T-cell (primary cell): ENCODE data around the gene MIDN. TPM values are rescaled to one million over a fixed set of nuclear protein-coding genes. Genes with fewer than 3 reads are reported as not detected.

Experiments used
- ATAC-seq, 4 experiments: fragments of 200-7000 bp in 3 of 4; fragments of 150-1000 bp in 1 of 4; cut with Tn5 transposase; replicated peaks in 1 of 4; 1 replicate in 3 of 4; 2 replicates in 1 of 4; pipeline ENCODE4 v1.10.0; 2021; ENCODE audit warnings: moderate library complexity in 3 of 4, mild to moderate bottlenecking in 2 of 4, moderate number of reproducible peaks in 1 of 4
- CTCF ChIA-PET, 2 donors: fragments of 300-600 bp; sonication (Branson Sonifier 250); formaldehyde crosslinking; loops; one replicate each; lab custom pipeline; 2022; ENCODE audit warnings: antibody characterized with exemption in 2 of 2; lab: Charles Lee
- POLR2A ChIA-PET, 2 donors: fragments of 300-600 bp; sonication (Branson Sonifier 250); formaldehyde crosslinking; loops; one replicate each; lab custom pipeline; 2022; ENCODE audit warnings: antibody characterized with exemption in 2 of 2; lab: Charles Lee
- DNase-seq, 35 experiments: peaks; one replicate each; pipeline versions ENCODE4 v3.0.0 to v3.0.0-alpha.2; 2013 to 2023
- H3K27ac ChIP-seq: one replicate; pipeline ENCODE4 v1.5.1; 2013; ENCODE audit warnings: low read length
- H3K27me3 ChIP-seq, 2 experiments: replicated peaks in 1 of 2; 1 replicate in 1 of 2; 2 replicates in 1 of 2; pipeline versions ENCODE4 v1.6.1 to v1.7.0; 2013; ENCODE audit warnings: low read length in 1 of 2, mixed read lengths in 1 of 2; ENCODE audit not compliant: control insufficient read depth in 2 of 2, insufficient read depth in 2 of 2; ENCODE audit errors: extremely low read depth in 1 of 2
- H3K36me3 ChIP-seq, 2 donors: 1 replicate in 1 of 2; 2 replicates in 1 of 2; pipeline versions ENCODE4 v1.6.1 to v1.7.0; 2013; ENCODE audit warnings: low read length in 1 of 2; ENCODE audit not compliant: control insufficient read depth in 2 of 2, insufficient read depth in 1 of 2; ENCODE audit errors: extremely low read depth in 1 of 2
- H3K4me1 ChIP-seq, 2 experiments: 1 replicate in 1 of 2; 2 replicates in 1 of 2; pipeline versions ENCODE4 v1.6.1 to v1.7.0; 2013; ENCODE audit warnings: low read length in 2 of 2, mixed read lengths in 1 of 2; ENCODE audit not compliant: insufficient read depth in 2 of 2, control insufficient read depth in 1 of 2; ENCODE audit errors: extremely low read depth in 1 of 2
- H3K4me3 ChIP-seq, 2 donors: 1 replicate in 1 of 2; 2 replicates in 1 of 2; pipeline versions ENCODE4 v1.5.1 to v1.7.0; 2013; ENCODE audit warnings: mild to moderate bottlenecking in 2 of 2, low read length in 1 of 2, moderate library complexity in 1 of 2; ENCODE audit not compliant: control insufficient read depth in 1 of 2; ENCODE audit errors: extremely low read depth in 1 of 2
- H3K9me3 ChIP-seq: 2 replicates; pipeline ENCODE4 v1.7.0; 2013
- H3K27ac Mint-ChIP-seq, 2 donors: one replicate each; pipeline ENCODE4 v1.8.0; 2020 to 2021; ENCODE audit warnings: mild to moderate bottlenecking in 2 of 2, mixed read lengths in 2 of 2
- H3K27me3 Mint-ChIP-seq, 2 donors: one replicate each; pipeline ENCODE4 v1.8.0; 2021 to 2022; ENCODE audit warnings: mixed read lengths in 2 of 2
- H3K36me3 Mint-ChIP-seq: one replicate; pipeline ENCODE4 v1.8.0; 2021; ENCODE audit warnings: mixed read lengths
- H3K4me1 Mint-ChIP-seq, 3 donors: one replicate each; pipeline ENCODE4 v1.8.0; 2020 to 2022; ENCODE audit warnings: mixed read lengths in 3 of 3, mild to moderate bottlenecking in 1 of 3
- H3K4me3 Mint-ChIP-seq, 3 donors: one replicate each; pipeline ENCODE4 v1.8.0; 2020 to 2022; ENCODE audit warnings: mild to moderate bottlenecking in 3 of 3, mixed read lengths in 3 of 3, moderate library complexity in 3 of 3
- H3K9me3 Mint-ChIP-seq, 3 donors: one replicate each; pipeline ENCODE4 v1.8.0; 2020 to 2022; ENCODE audit warnings: mixed read lengths in 3 of 3
- WGBS: methylation state at CpG from one replicate; pipeline ENCODE4 v1.1.5; 2013; ENCODE audit warnings: missing lambda C conversion rate; ENCODE audit not compliant: insufficient coverage; 5-methylcytosine and 5-hydroxymethylcytosine counted together
- total RNA-seq, 35 experiments: library from RNA in 6 of 35; stranded (reverse) in 6 of 35; fragments of 120-200 nt in 1 of 35; gene quantifications; one replicate each; pipeline versions ENCODE4 v1.2.1 to v1.2.4 and lab custom pipeline; 2013 to 2026

MIDN gene
- total RNA-seq, 5 donors from 2014 or later (not counting 1 experiment from before 2014, with no cell fraction given), result 54.0 to 161 (median 66.9) TPM

DNA sequence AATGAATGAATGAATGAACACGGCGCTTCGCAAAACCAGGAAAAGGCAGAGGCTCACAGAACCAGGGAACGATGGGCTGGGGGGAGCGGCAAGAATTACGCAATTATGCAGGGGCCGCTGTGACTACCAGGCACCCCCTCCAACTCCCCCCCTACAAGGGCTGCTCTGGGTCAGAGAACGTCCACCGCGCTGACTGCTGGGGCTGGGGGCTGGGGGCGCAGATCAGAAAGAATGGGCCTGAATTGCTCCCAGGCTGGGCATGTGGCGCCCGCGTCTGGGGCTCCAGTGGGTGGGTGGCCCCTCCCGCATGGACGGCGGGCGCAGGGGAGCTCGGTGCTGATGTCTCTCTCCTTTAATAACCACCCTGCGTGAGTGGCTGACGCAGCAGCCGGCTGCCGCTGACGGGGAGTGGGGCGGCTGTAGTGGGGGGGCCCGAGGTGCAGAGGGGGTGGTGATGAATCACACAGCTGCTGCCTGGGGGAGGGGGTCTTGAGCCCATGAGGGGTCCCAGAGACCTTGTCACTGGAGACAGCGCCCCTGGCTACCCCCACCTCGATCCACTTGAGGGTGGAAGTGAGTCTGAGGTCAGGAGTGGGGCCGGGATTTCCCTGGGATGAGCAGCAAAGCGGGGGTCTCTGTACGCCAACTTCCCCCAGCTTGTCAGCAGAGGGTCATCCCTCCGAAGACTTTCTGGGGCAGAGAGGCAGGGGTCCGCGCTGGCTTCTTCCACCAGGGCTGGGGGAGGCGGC is 19.3 kb downstream of the MIDN start:
- Histone ChIP-seq H3K36me3 (peaks cover 6 to 23% of the 10 kb centered on the region in 2 donors), H3K4me3 (peak overlapping the region in 1 of 2 donors; percentile 17), H3K4me1 (peaks cover 37 to 70% of the 10 kb centered on the region in 2 experiments), H3K27me3 (no peaks in the 10 kb centered on the region), H3K27ac (no peak overlapping the region), H3K9me3 (no peaks in the 10 kb centered on the region)
- POLR2A ChIA-PET, result interaction anchor here in 1 of 2 donors (2.8 kb wide), 1 partner anchor 23 kb away, joined by 20 read pairs; no protein-coding TSS in a partner anchor
- Mint-ChIP-seq H3K4me3 (peak overlapping the region; percentile 34 to 94 (median 57)), H3K9me3 (no peaks in the 10 kb centered on the region), H3K27me3 (no peaks in the 10 kb centered on the region), H3K4me1 (peaks cover 55 to 75% (median 57%) of the 10 kb centered on the region in 3 donors), H3K36me3 (peaks cover 25% of the 10 kb centered on the region), H3K27ac (peak overlapping the region; percentile 52 to 62)
- no peak for ATAC-seq
- CTCF ChIA-PET, result interaction anchor here (0.5 to 3.6 kb wide), 3 partner anchors 23 to 347 kb away, joined by 6 to 115 read pairs (median 28); no protein-coding TSS in a partner anchor
- 42% methylated on average over 10 of the region's 35 CpGs for WGBS
- peak in 4 of 35 experiments; percentile 34 to 52 (median 48) for DNase-seq

DNA sequence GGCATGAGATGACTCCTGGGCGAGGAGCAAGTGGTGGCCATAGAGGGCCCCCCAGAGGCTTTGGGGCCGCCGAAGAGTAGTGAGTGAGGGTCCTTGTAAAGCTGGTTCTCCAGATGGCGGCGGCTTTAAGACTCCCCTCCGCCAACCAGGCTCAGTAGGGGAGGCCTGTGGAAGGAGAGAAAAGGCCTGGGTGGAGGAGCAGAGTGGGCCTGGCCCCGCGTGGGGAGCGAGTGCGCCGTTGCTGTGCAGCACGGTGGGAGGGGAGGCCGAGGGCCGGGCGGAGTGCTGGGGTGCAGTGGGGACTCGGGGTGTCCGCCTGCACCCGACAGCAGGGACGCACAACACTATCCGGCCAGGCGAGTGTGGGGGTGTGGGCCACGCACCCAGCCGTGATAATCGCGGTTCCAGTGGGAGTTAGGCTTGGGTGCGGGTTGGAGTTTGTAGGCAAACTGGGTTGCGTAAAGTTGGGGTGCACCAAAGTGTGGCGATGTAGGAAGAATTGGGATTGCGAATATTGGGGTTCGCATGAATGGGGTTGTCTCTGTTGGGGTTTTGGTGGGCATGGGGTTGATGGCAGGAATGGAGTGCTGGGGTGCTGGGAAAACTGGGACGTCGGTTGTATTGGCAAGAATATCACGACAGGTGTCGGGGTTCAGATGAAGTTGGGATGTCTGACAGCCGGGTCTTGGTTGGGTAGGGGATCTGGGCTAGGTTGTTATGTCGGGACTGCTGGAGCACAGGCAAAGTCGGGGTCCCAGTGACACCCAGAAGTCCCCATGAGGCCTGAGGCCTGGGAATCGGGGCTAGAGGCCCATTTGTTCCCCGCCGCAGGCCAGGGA is 20.1 kb downstream of the MIDN start:
- H3K9me3 Mint-ChIP-seq, result no peaks in the 10 kb centered on the region
- H3K4me1 Mint-ChIP-seq, result peaks cover 55 to 73% (median 59%) of the 10 kb centered on the region in 3 donors
- 62% methylated on average over 28 of the region's 40 CpGs for WGBS
- CTCF ChIA-PET, result interaction anchor here (0.5 to 3.6 kb wide), 9 partner anchors 10 to 1768 kb away, joined by 3 to 115 read pairs (median 4); no protein-coding TSS in a partner anchor
- H3K4me3 Mint-ChIP-seq, result peak overlapping the region; percentile 66 to 94 (median 76)
- H3K36me3 ChIP-seq, result peaks cover 13 to 30% of the 10 kb centered on the region in 2 donors
- no peaks in the 10 kb centered on the region for H3K27me3 ChIP-seq
- H3K27ac ChIP-seq, result peak overlapping the region; percentile 75
- H3K36me3 Mint-ChIP-seq, result peaks cover 31% of the 10 kb centered on the region
- ATAC-seq (no peak), DNase-seq (no peak)
- no peaks in the 10 kb centered on the region for H3K9me3 ChIP-seq
- H3K27me3 Mint-ChIP-seq, result no peaks in the 10 kb centered on the region
- peak overlapping the region; percentile 5 to 95 for H3K4me3 ChIP-seq
- peak overlapping the region; percentile 79 to 80 for H3K27ac Mint-ChIP-seq
- POLR2A ChIA-PET, result interaction anchor here (0.5 to 2.8 kb wide), 29 partner anchors 9 to 877 kb away, joined by 3 to 58 read pairs (median 4); partner anchors contain the start of genes ABCA7 (in 1 of the 2), ARHGAP45 (in 1 of the 2), RNU6-2 (in 1 of the 2) and TCF3 (in 1 of the 2)
- H3K4me1 ChIP-seq, result peaks cover 39 to 71% of the 10 kb centered on the region in 2 experiments

DNA sequence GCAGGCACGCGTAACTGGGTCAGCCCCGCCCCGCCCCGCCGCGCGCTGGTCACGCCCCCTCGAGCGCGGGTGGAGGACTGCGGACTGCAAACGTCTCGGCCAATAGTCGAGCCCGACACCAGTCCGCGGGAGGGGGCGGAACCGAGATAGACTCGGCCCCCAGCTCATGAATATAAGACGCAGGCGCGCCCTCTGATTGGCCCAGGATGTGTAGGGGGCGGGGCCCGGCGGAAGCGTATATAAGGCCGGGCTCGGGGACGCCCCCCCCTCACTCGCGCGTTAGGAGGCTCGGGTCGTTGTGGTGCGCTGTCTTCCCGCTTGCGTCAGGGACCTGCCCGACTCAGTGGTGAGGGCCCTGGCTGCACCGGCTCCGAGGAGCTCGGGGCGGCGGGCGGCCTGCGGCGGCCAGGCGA is 20.7 kb downstream of the MIDN start, which contains the start of gene CIRBP:
CIRBP (plus strand) TSS at position 268 of the 413 bp plus-strand sequence. CDS start 1,602 bp downstream, outside the sequence.
- ChIA-PET CTCF (interaction anchor here in 1 of 2 donors (0.6 to 1.4 kb wide), 6 partner anchors 11 to 1767 kb away, joined by 3 to 47 read pairs (median 4); no protein-coding TSS in a partner anchor), POLR2A (interaction anchor here (0.5 to 2.8 kb wide), 30 partner anchors 10 to 876 kb away, joined by 3 to 58 read pairs (median 4); partner anchors contain the start of genes ABCA7 (in 1 of the 2), ARHGAP45 (in 1 of the 2), RNU6-2 (in 1 of the 2) and TCF3 (in 1 of the 2))
- Histone ChIP-seq H3K27ac (peak within 1 kb of the TSS; percentile 91), H3K36me3 (peaks cover 19 to 37% of the 10 kb centered on the region in 2 donors), H3K4me3 (peak within 1 kb of the TSS; percentile 95 to 99), H3K27me3 (no peaks in the 10 kb centered on the region), H3K4me1 (peaks cover 44 to 77% of the 10 kb centered on the region in 2 experiments), H3K9me3 (no peaks in the 10 kb centered on the region)
- Mint-ChIP-seq H3K36me3 (peaks cover 37% of the 10 kb centered on the region), H3K4me1 (peaks cover 61 to 79% (median 64%) of the 10 kb centered on the region in 3 donors), H3K4me3 (peak within 1 kb of the TSS; percentile 82 to 94 (median 89)), H3K27ac (peak within 1 kb of the TSS; percentile 86 to 89), H3K9me3 (no peaks in the 10 kb centered on the region), H3K27me3 (no peaks in the 10 kb centered on the region)
- ATAC-seq (peak; percentile 79 to 83 (median 82)), DNase-seq (peak; percentile 94 to 100 (median 98))
- WGBS, result under 1% methylated on average over 50 of the region's 50 CpGs

DNA sequence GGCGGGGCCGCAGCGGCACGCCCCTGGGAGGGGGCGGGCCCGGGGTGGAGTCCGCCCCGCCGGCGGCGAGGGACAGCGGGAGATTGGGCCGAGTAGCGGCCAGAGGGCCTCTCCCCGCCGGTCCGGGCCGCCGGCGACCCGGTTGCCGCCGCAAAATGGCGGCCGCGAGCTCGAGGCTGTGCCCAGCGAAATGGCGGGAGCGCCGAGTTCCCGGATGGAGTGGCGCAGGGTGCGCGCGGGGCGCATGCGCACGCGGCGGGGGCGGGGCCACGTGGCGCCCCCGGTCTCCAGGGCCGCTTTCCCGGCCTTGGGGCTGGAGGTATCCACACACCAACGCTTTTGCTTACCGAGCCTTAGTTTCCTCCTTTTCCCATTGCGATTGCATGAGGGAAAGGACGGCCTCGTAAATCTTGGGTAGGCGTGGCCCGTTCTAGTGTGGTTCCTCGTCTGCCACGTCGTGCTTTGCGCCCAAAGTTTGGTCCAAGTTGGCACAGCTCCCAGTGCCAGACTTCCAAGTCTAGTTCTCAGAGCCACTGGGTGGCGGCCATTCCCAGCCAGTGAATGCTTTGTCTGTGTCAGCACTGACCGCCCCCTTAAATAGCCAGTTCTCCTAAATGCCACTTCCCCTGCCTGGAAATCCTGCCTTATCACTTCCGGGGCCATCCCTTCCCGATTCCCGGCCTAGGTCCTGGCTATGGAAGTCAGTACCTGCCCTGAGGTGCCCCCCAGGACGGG is 21.3 kb downstream of the MIDN start:
- Histone ChIP-seq H3K4me3 (peak overlapping the region; percentile 95 to 99), H3K9me3 (no peaks in the 10 kb centered on the region), H3K4me1 (peaks cover 50 to 83% of the 10 kb centered on the region in 2 experiments), H3K27me3 (no peaks in the 10 kb centered on the region), H3K36me3 (peaks cover 25 to 42% of the 10 kb centered on the region in 2 donors), H3K27ac (peak overlapping the region; percentile 91)
- CTCF ChIA-PET, result interaction anchor here in 1 of 2 donors (1.0 to 1.4 kb wide), 4 partner anchors 11 to 26 kb away, joined by 3 to 47 read pairs (median 4); no protein-coding TSS in a partner anchor
- peaks cover 64 to 78% (median 65%) of the 10 kb centered on the region in 3 donors for H3K4me1 Mint-ChIP-seq
- under 1% methylated on average over 61 of the region's 64 CpGs for WGBS
- peak overlapping the region; percentile 86 to 89 for H3K27ac Mint-ChIP-seq
- H3K9me3 Mint-ChIP-seq, result no peaks in the 10 kb centered on the region
- DNase-seq (peak; percentile 73 to 93 (median 84)), ATAC-seq (peak; percentile 48 to 55 (median 54))
- H3K27me3 Mint-ChIP-seq, result no peaks in the 10 kb centered on the region
- H3K36me3 Mint-ChIP-seq, result peaks cover 37% of the 10 kb centered on the region
- POLR2A ChIA-PET, result interaction anchor here (0.6 to 2.8 kb wide), 13 partner anchors 10 to 1349 kb away, joined by 3 to 58 read pairs (median 5); partner anchors contain the start of genes ABCA7 (in 1 of the 2), ARHGAP45 (in 1 of the 2) and TCF3 (in 1 of the 2)
- peak overlapping the region; percentile 82 to 94 (median 89) for H3K4me3 Mint-ChIP-seq

DNA sequence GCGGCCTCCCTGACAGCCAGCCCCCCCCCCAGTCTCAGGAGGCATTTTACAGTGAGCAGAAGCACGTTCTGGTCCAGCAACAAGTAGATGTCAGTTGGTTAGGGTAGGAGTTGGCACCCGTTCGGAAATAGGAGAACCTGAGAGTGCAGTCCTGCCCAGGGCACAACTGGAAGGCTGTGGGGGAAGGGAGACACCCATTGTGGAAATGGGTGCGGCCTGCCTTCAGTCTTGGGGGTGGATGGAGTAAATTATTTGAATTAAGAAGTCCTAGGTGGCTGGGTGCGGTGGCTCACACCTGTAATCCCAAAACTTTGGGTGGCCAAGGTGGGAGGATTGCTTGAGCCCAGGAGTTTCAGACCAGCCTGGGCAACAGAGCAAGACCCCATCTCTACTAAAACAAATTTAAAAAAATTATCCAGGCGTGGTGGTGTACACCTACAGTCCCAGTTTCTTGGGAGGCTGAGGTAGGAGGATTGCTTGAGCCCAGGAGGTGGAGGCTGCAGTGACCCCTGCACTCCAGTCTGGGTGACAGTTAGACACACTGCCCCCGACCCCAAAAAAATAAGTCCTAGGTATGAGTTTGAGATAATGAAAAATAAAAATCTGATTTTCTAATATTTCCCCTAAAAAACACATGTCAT is 21.9 kb downstream of the MIDN start:
- Histone ChIP-seq H3K36me3 (peaks cover 22 to 47% of the 10 kb centered on the region in 2 donors), H3K4me1 (peaks cover 53 to 89% of the 10 kb centered on the region in 2 experiments), H3K27me3 (no peaks in the 10 kb centered on the region), H3K4me3 (peak overlapping the region; percentile 95 to 99), H3K27ac (peak overlapping the region; percentile 91), H3K9me3 (no peaks in the 10 kb centered on the region)
- WGBS, result 0% methylated on average over 3 of the region's 8 CpGs
- DNase-seq, result peak in 2 of 35 experiments; percentile 35 to 43
- Mint-ChIP-seq H3K36me3 (peaks cover 37% of the 10 kb centered on the region), H3K27me3 (no peaks in the 10 kb centered on the region), H3K4me1 (peaks cover 59 to 73% (median 62%) of the 10 kb centered on the region in 3 donors), H3K4me3 (peak overlapping the region; percentile 82 to 94 (median 89)), H3K27ac (peak overlapping the region; percentile 86 to 89), H3K9me3 (no peaks in the 10 kb centered on the region)
- ChIA-PET CTCF (no interaction called here), POLR2A (no interaction called here)
- ATAC-seq, result no peak
